NCI-H2227 treated with DMSO at 0.1 percent for 48 hours (cell line): ENCODE results near the gene FHAD1.
"Not testable (repeated sequence)": the region's sequence is repeated elsewhere in the genome, so short reads cannot be mapped to it uniquely, and the experiment has no call there.

Source experiments
- DNase-seq: peaks from one replicate; lab custom pipeline; 2025; lab: John Stamatoyannopoulos, UW

FHAD1 gene

GRCh38 chr1:15305468-15305770 is 58.4 kb downstream of the FHAD1 start:
- no peak for DNase-seq

GRCh38 chr1:15306352-15306751 is 59.3 kb downstream of the FHAD1 start:
- not testable (repeated sequence) for DNase-seq

GRCh38 chr1:15308135-15308534 is 61.1 kb downstream of the FHAD1 start:
- no peak for DNase-seq

- no peak for DNase-seq
These were observed 61.6 kb downstream of the FHAD1 start for GRCh38 chr1:15308621-15309027.

GRCh38 chr1:15309687-15310086 is 62.7 kb downstream of the FHAD1 start:
- DNase-seq: no peak

GRCh38 chr1:15310544-15310943 is 63.5 kb downstream of the FHAD1 start:
- DNase-seq: no peak

GRCh38 chr1:15311122-15311822 is 64.2 kb downstream of the FHAD1 start:
- DNase-seq: no peak

- DNase-seq: no peak
These were observed 64.9 kb downstream of the FHAD1 start for GRCh38 chr1:15311880-15312279.

- no peak for DNase-seq
These were observed 65.8 kb downstream of the FHAD1 start for GRCh38 chr1:15312626-15313411.

GRCh38 chr1:15314328-15315281 is 67.6 kb downstream of the FHAD1 start:
- no peak for DNase-seq

GRCh38 chr1:15315815-15316214 is 68.8 kb downstream of the FHAD1 start:
- no peak for DNase-seq

GRCh38 chr1:15316510-15316909 is 69.5 kb downstream of the FHAD1 start:
- DNase-seq: no peak

GRCh38 chr1:15320267-15320666 is 73.2 kb downstream of the FHAD1 start:
- DNase-seq: no peak

- DNase-seq: no peak
These were observed 74.6 kb downstream of the FHAD1 start for GRCh38 chr1:15321601-15322000.

- DNase-seq: no peak
These were observed 75.8 kb downstream of the FHAD1 start for GRCh38 chr1:15322648-15323350.

- peak; percentile 81 for DNase-seq
These were observed 76.4 kb downstream of the FHAD1 start for GRCh38 chr1:15323351-15323988.

- peak; percentile 52 for DNase-seq
These were observed 77.2 kb downstream of the FHAD1 start for GRCh38 chr1:15323989-15324868.

- DNase-seq: no peak
These were observed 77.9 kb downstream of the FHAD1 start for GRCh38 chr1:15324869-15325335.

GRCh38 chr1:15325375-15326085 is 78.5 kb downstream of the FHAD1 start:
- DNase-seq: no peak
